T-helper 9 cell (primary cell): ENCODE results near the gene RYR1.
"Not testable (repeated sequence)": the region's sequence is repeated elsewhere in the genome, so short reads cannot be mapped to it uniquely, and the experiment has no call there.

Experiments used
- DNase-seq: peaks from one replicate; pipeline ENCODE4 v3.0.0-alpha.2; 2020

RYR1 gene

GRCh38 chr19:38624822-38625221 is 191.3 kb downstream of the RYR1 start:
- DNase-seq: no peak

DNA sequence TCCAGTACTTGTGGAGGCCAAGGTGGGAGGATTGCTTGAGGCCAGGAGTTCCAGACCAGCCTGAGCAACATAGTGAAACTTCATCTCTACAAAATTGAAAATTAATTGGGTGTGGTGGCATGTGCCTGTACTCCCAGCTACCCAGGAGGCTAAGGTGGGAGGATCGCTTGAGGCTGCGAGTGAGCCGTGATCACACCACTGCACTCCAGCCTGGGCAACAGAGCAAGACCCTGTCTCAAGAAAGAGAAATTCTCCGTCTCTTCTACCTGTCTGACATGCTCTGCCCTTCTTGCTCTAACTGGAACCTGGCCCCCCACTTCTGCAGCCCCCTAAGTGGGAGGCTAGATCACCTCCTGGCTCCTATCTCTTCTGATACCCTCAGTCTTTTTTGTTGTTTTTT is 192.9 kb downstream of the RYR1 start:
- DNase-seq: no peak

GRCh38 chr19:38629568-38629967 is 196.1 kb downstream of the RYR1 start:
- no peak for DNase-seq

- not testable (repeated sequence) for DNase-seq
Measured at GRCh38 chr19:38631301-38631700, 197.8 kb downstream of the RYR1 start.

DNA sequence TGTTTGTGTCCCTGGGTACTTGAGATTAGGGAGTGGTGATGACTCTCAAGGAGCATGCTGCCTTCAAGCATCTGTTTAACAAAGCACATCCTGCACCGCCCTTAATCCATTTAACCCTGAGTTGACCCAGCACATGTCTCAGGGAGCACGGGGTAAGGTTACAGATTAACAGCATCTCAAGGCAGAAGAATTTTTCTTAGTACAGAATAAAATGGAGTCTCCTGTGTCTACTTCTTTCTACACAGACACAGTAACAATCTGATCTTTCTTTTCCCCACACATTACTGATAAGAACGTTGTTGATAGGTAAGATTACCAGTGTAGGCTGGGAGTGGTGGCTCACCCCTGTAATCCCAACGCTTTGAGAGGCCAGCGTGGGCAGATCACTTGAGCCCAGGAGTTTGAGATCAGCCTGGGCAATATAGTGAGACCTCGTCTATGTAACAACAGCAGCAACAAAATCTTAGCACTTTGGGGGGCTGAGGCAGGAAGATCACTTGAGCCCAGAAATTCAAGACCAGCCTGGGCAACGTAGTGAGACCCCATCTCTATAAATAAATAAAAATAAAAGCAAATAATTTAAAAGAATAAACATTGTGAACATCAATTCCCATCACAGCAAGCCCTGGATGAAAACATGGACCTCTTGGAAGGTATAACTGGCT is 198.5 kb downstream of the RYR1 start:
- DNase-seq: not testable (repeated sequence)

- DNase-seq: no peak
Measured at GRCh38 chr19:38632476-38633213, 199.2 kb downstream of the RYR1 start.

GRCh38 chr19:38634757-38635482 is 201.4 kb downstream of the RYR1 start:
- DNase-seq: peak; percentile 70

- DNase-seq: no peak
Measured at GRCh38 chr19:38635483-38636399, 202.2 kb downstream of the RYR1 start.
